KG1 (cell line): Measurements from ENCODE around the gene RGS4.

Experiments
- DNase-seq: peaks from one replicate; lab custom pipeline; 2025; lab: John Stamatoyannopoulos, UW

The RGS4 gene

GRCh38 chr1:163102590-163102989 is 33.4 kb downstream of the RGS4 start:
- DNase-seq: no peak

- no peak for DNase-seq
Observed at GRCh38 chr1:163104385-163105099, 35.4 kb downstream of the RGS4 start.

- no peak for DNase-seq
Observed at GRCh38 chr1:163106364-163106987, 37.3 kb downstream of the RGS4 start.

- no peak for DNase-seq
Observed at GRCh38 chr1:163107655-163108054, 38.5 kb downstream of the RGS4 start.

- no peak for DNase-seq
Observed at GRCh38 chr1:163115887-163116286, 46.7 kb downstream of the RGS4 start.

GRCh38 chr1:163119707-163120106 is 50.5 kb downstream of the RGS4 start:
- DNase-seq: no peak

GRCh38 chr1:163120372-163120771 is 51.2 kb downstream of the RGS4 start:
- DNase-seq: no peak

- no peak for DNase-seq
Observed at GRCh38 chr1:163124812-163125211, 55.7 kb downstream of the RGS4 start.
